ENCODE measurements around the gene RSPO3.

GRCh38 chr6:127173156-127173940 is 54.9 kb downstream of the RSPO3 start:
- TF ChIP-seq CTCF (conservative IDR thresholded peaks at IDR 0.05 in 1 of 2, IDR thresholded peaks at IDR 0.05 in 1 of 2; ENCODE audit: low read depth in 1 of 2, low read length in 2 of 2): no peak
- TF ChIP-seq EZH2 (IDR thresholded peaks at IDR 0.05; ENCODE audit: low read length, missing control alignments): no peak
